OCI-LY1 (cell line): ENCODE results near the gene FBP2.

Source experiments
- CTCF ChIP-seq: fragments of 200-600 bp; sonication (generic), shearing (Covaris generic); IDR thresholded peaks from 2 replicates; pipeline ENCODE4 v1.5.1; 2017; ENCODE audit warnings: mild to moderate bottlenecking, antibody characterized with exemption, low read length, moderate library complexity, mixed read lengths
- EZH2 ChIP-seq: fragments of 200-600 bp; sonication (generic), shearing (Covaris generic); IDR thresholded peaks from 2 replicates; pipeline ENCODE4 v1.8.0; 2017; ENCODE audit warnings: borderline replicate concordance, mixed run types, mild to moderate bottlenecking, antibody characterized with exemption, low read length, moderate library complexity, mixed read lengths

GRCh38 chr9:94568250-94568889, 25.3 kb downstream of the FBP2 start:
- TF ChIP-seq CTCF (no peak), EZH2 (no peak)
